AG04450 (cell line): ENCODE measurements around the gene SGTA. TPM values are rescaled to one million over a fixed set of nuclear protein-coding genes. Genes with fewer than 3 reads are reported as not detected.

Source experiments
- CTCF ChIA-PET: fragments of 300-600, 350-600 bp; formaldehyde crosslinking; extraction: SDS; loops from one replicate; lab custom pipeline; 2022; ENCODE audit warnings: antibody characterized with exemption, inconsistent platforms; lab: Charles Lee
- POLR2A ChIA-PET: fragments of 350-600 bp; formaldehyde crosslinking; extraction: SDS; loops from one replicate; lab custom pipeline; 2021; ENCODE audit warnings: antibody characterized with exemption, inconsistent platforms; lab: Yijun Ruan, JAX
- DNase-seq: peaks from one replicate; pipeline ENCODE4 v3.0.0-alpha.2; 2011; ENCODE audit warnings: low read depth, low spot score
- H3K27ac ChIP-seq: one replicate; pipeline ENCODE4 v1.5.1; 2012; ENCODE audit warnings: low read depth, low read length, control low read depth
- H3K27me3 ChIP-seq: one replicate; pipeline ENCODE4 v1.6.0; 2012; ENCODE audit warnings: low read length; ENCODE audit not compliant: control insufficient read depth, insufficient read depth
- H3K4me3 ChIP-seq: 2 replicates; pipeline ENCODE4 v1.5.1; 2011; ENCODE audit warnings: mild to moderate bottlenecking, low read depth, low read length, control low read depth
- H3K9me3 ChIP-seq: 2 replicates; pipeline ENCODE4 v1.5.1; 2012; ENCODE audit warnings: low read length; ENCODE audit not compliant: control insufficient read depth, insufficient read depth
- CTCF ChIP-seq: IDR thresholded peaks from 2 replicates; pipeline ENCODE4 v1.5.1; 2011; ENCODE audit warnings: low read depth, low read length, control low read depth, inconsistent platforms
- polyA plus RNA-seq: library from polyadenylated mRNA; depleted of rRNA; stranded (reverse); fragments of >200 nt; gene quantifications from 2 replicates; pipeline ENCODE4 v1.2.3, GENCODE V29; 2011

The SGTA gene
- polyA plus RNA-seq, 1 experiment: 44.0 TPM

GRCh38 chr19:2759362-2759761 is 23.7 kb downstream of the SGTA start:
- no peak overlapping the region for H3K27ac ChIP-seq
- POLR2A ChIA-PET: no interaction called here

GRCh38 chr19:2758601-2759313 is 24.3 kb downstream of the SGTA start:
- H3K27ac ChIP-seq: no peak overlapping the region
- CTCF ChIA-PET: interaction anchor here (0.8 to 1.5 kb wide), 2 partner anchors 9 to 111 kb away, joined by 3 to 4 read pairs; no protein-coding TSS in a partner anchor
- H3K27me3 ChIP-seq: no peaks in the 10 kb centered on the region
- no peak for TF ChIP-seq CTCF
- DNase-seq: no peak
- H3K9me3 ChIP-seq: no peaks in the 10 kb centered on the region; the same call in 1 of the 2 replicates
- H3K4me3 ChIP-seq: no peak overlapping the region
- POLR2A ChIA-PET: no interaction called here

More at GRCh38 chr19:2759362-2759761, 23.7 kb downstream of the SGTA start:
- no peak for DNase-seq
- no peak overlapping the region for H3K4me3 ChIP-seq
- no peak for TF ChIP-seq CTCF
- no peaks in the 10 kb centered on the region for H3K27me3 ChIP-seq
- no peaks in the 10 kb centered on the region; the same call in 1 of the 2 replicates for H3K9me3 ChIP-seq
- CTCF ChIA-PET: interaction anchor here (1.5 kb wide), 1 partner anchor 10 kb away, joined by 4 read pairs; no protein-coding TSS in a partner anchor

- H3K9me3 ChIP-seq: no peaks in the 10 kb centered on the region; the same call in 1 of the 2 replicates
- no peak overlapping the region for H3K4me3 ChIP-seq
- no peak for TF ChIP-seq CTCF
- H3K27ac ChIP-seq: no peak overlapping the region
- H3K27me3 ChIP-seq: no peaks in the 10 kb centered on the region
- CTCF ChIA-PET: interaction anchor here (0.5 kb wide), 1 partner anchor 69 kb away, joined by 3 read pairs; no protein-coding TSS in a partner anchor
- POLR2A ChIA-PET: no interaction called here
- DNase-seq: no peak
These were observed 25.9 kb downstream of the SGTA start for GRCh38 chr19:2756921-2757881.

GRCh38 chr19:2756477-2756876 is 26.6 kb downstream of the SGTA start:
- no peaks in the 10 kb centered on the region for H3K27me3 ChIP-seq
- H3K27ac ChIP-seq: no peak overlapping the region
- ChIA-PET CTCF (no interaction called here), POLR2A (no interaction called here)
- H3K4me3 ChIP-seq: no peak overlapping the region
- no peak for TF ChIP-seq CTCF
- DNase-seq: no peak
- no peaks in the 10 kb centered on the region; the same call in 1 of the 2 replicates for H3K9me3 ChIP-seq
